Activated naive CD8-positive, alpha-beta T cell treated with anti-CD3 and anti-CD28 coated beads, Interleukin-2, amount 10 ng/mL, durations not matched to agents 7 days and 5 days (primary cell): Measurements from ENCODE around the gene MTF2. TPM values are rescaled to one million over a fixed set of nuclear protein-coding genes. Genes with fewer than 3 reads are reported as not detected.
A peak's percentile ranks its signal among the peaks of the same experiment; 100 is the strongest.
"Not testable (repeated sequence)": the region's sequence is repeated elsewhere in the genome, so short reads cannot be mapped to it uniquely, and the experiment has no call there.

Source experiments
- ATAC-seq: fragments of 150-1000 bp; cut with Tn5 transposase; one replicate; pipeline ENCODE4 v1.10.0; 2021; ENCODE audit warnings: low read depth, moderate library complexity
- POLR2A ChIA-PET: fragments of 350-600 bp; sonication (Branson Sonifier 250); formaldehyde crosslinking; loops from one replicate; lab custom pipeline; 2021; ENCODE audit warnings: antibody characterized with exemption; lab: Charles Lee
- DNase-seq: peaks from one replicate; pipeline ENCODE4 v3.0.0; 2021
- H3K27ac Mint-ChIP-seq: one replicate; pipeline ENCODE4 v1.8.0; 2022; ENCODE audit warnings: mild to moderate bottlenecking, mixed read lengths
- H3K27me3 Mint-ChIP-seq: one replicate; pipeline ENCODE4 v1.8.0; 2022; ENCODE audit warnings: mild to moderate bottlenecking, moderate library complexity, mixed read lengths
- H3K36me3 Mint-ChIP-seq: one replicate; pipeline ENCODE4 v1.8.0; 2021; ENCODE audit warnings: mild to moderate bottlenecking, mixed read lengths
- H3K4me1 Mint-ChIP-seq: one replicate; pipeline ENCODE4 v1.8.0; 2021; ENCODE audit warnings: mixed read lengths
- H3K4me3 Mint-ChIP-seq: one replicate; pipeline ENCODE4 v1.8.0; 2022; ENCODE audit warnings: mild to moderate bottlenecking, moderate library complexity, mixed read lengths
- H3K9me3 Mint-ChIP-seq: one replicate; pipeline ENCODE4 v1.8.0; 2021; ENCODE audit warnings: mixed read lengths
- total RNA-seq, 2 experiments: library from RNA; stranded (reverse); gene quantifications; one replicate each; pipeline ENCODE4 v1.2.3, GENCODE V29; 2021

Gene MTF2
- total RNA-seq = 10 to 100 TPM; 61.6 to 66.8 TPM

- peak; percentile 92 for ATAC-seq
- peak; percentile 94 for DNase-seq
- H3K27ac Mint-ChIP-seq = peak within 1 kb of the TSS; percentile 97
- peaks cover 19% of the 10 kb centered on the region for H3K36me3 Mint-ChIP-seq
- H3K4me3 Mint-ChIP-seq = peak within 1 kb of the TSS; percentile 99
- H3K4me1 Mint-ChIP-seq = peaks cover 28% of the 10 kb centered on the region
- H3K9me3 Mint-ChIP-seq = peaks cover 2% of the 10 kb centered on the region
- no peaks in the 10 kb centered on the region for H3K27me3 Mint-ChIP-seq
- POLR2A ChIA-PET = interaction anchor here (0.6 to 4.2 kb wide), 23 partner anchors 12 to 267 kb away, joined by 3 to 29 read pairs (median 5); partner anchors contain the start of genes CCDC18, DR1, RPL5 and TMED5
Measured at GRCh38 chr1:93078986-93079654, at the start of gene MTF2. Gene MTF2 (plus strand): TSS chr1:93079283. CDS start chr1:93079527, 244 bp downstream.

GRCh38 chr1:93029317-93029716 is 49.8 kb upstream of the MTF2 start:
- POLR2A ChIA-PET = interaction anchor here (1.0 kb wide), 1 partner anchor 10 kb away, joined by 5 read pairs; no protein-coding TSS in a partner anchor
- Mint-ChIP-seq H3K4me1 (peaks cover 27% of the 10 kb centered on the region), H3K36me3 (no peaks in the 10 kb centered on the region), H3K4me3 (peak overlapping the region; percentile 70), H3K27me3 (peaks cover 10% of the 10 kb centered on the region), H3K27ac (peak overlapping the region; percentile 79), H3K9me3 (no peaks in the 10 kb centered on the region)
- ATAC-seq (peak; percentile 90), DNase-seq (no peak)

GRCh38 chr1:93030191-93030590 is 48.9 kb upstream of the MTF2 start:
- H3K36me3 Mint-ChIP-seq, POLR2A ChIA-PET, H3K9me3 Mint-ChIP-seq, ATAC-seq, H3K27ac Mint-ChIP-seq, H3K27me3 Mint-ChIP-seq, H3K4me3 Mint-ChIP-seq, DNase-seq: not testable (repeated sequence)
- peaks cover 26% of the 10 kb centered on the region for H3K4me1 Mint-ChIP-seq

- ATAC-seq (no peak), DNase-seq (no peak)
- H3K4me1 Mint-ChIP-seq = peaks cover 26% of the 10 kb centered on the region
- H3K27me3 Mint-ChIP-seq = peaks cover 6% of the 10 kb centered on the region
- H3K9me3 Mint-ChIP-seq = no peaks in the 10 kb centered on the region
- no peaks in the 10 kb centered on the region for H3K36me3 Mint-ChIP-seq
- H3K4me3 Mint-ChIP-seq = no peak overlapping the region
- H3K27ac Mint-ChIP-seq = no peak overlapping the region
- POLR2A ChIA-PET = no interaction called here
Measured at GRCh38 chr1:93031711-93032110, 47.4 kb upstream of the MTF2 start.

- Mint-ChIP-seq H3K4me3 (no peak overlapping the region), H3K36me3 (no peaks in the 10 kb centered on the region), H3K27me3 (peaks cover 6% of the 10 kb centered on the region), H3K27ac (peak overlapping the region; percentile 64), H3K4me1 (peaks cover 28% of the 10 kb centered on the region), H3K9me3 (no peaks in the 10 kb centered on the region)
- no peak for DNase-seq
- POLR2A ChIA-PET = interaction anchor here (0.9 to 2.0 kb wide), 2 partner anchors 10 to 17 kb away, joined by 3 to 7 read pairs; no protein-coding TSS in a partner anchor
- ATAC-seq = no peak
Measured at GRCh38 chr1:93033029-93033428, 46.1 kb upstream of the MTF2 start.

GRCh38 chr1:93033785-93034184 is 45.3 kb upstream of the MTF2 start:
- Mint-ChIP-seq H3K9me3 (no peaks in the 10 kb centered on the region), H3K27me3 (no peaks in the 10 kb centered on the region), H3K4me1 (peaks cover 32% of the 10 kb centered on the region), H3K27ac (peak overlapping the region; percentile 21), H3K4me3 (peak overlapping the region; percentile 45), H3K36me3 (no peaks in the 10 kb centered on the region)
- DNase-seq (no peak), ATAC-seq (no peak)
- POLR2A ChIA-PET = interaction anchor here (0.7 to 2.0 kb wide), 5 partner anchors 9 to 72 kb away, joined by 3 to 7 read pairs (median 3); partner anchors contain the start of genes DIPK1A and MTF2

- POLR2A ChIA-PET = interaction anchor here (0.8 to 2.0 kb wide), 3 partner anchors 8 to 45 kb away, joined by 3 to 7 read pairs (median 3); partner anchors contain the start of gene MTF2
- H3K27me3 Mint-ChIP-seq = no peaks in the 10 kb centered on the region
- H3K27ac Mint-ChIP-seq = no peak overlapping the region
- ATAC-seq (no peak), DNase-seq (no peak)
- peaks cover 31% of the 10 kb centered on the region for H3K4me1 Mint-ChIP-seq
- no peaks in the 10 kb centered on the region for H3K36me3 Mint-ChIP-seq
- H3K9me3 Mint-ChIP-seq = no peaks in the 10 kb centered on the region
- H3K4me3 Mint-ChIP-seq = no peak overlapping the region
Measured at GRCh38 chr1:93034397-93034796, 44.7 kb upstream of the MTF2 start.

GRCh38 chr1:93036672-93037071 is 42.4 kb upstream of the MTF2 start:
- ATAC-seq (no peak), DNase-seq (no peak)
- POLR2A ChIA-PET = no interaction called here
- Mint-ChIP-seq H3K27ac (no peak overlapping the region), H3K36me3 (no peaks in the 10 kb centered on the region), H3K4me1 (peaks cover 25% of the 10 kb centered on the region), H3K27me3 (no peaks in the 10 kb centered on the region), H3K9me3 (no peaks in the 10 kb centered on the region), H3K4me3 (no peak overlapping the region)

- ATAC-seq (peak; percentile 98), DNase-seq (peak; percentile 36)
- POLR2A ChIA-PET = interaction anchor here (0.6 to 2.2 kb wide), 9 partner anchors 9 to 868 kb away, joined by 3 to 26 read pairs (median 5); partner anchors contain the start of genes DIPK1A, DR1 and MTF2
- no peaks in the 10 kb centered on the region for H3K9me3 Mint-ChIP-seq
- peak overlapping the region; percentile 95 for H3K27ac Mint-ChIP-seq
- no peaks in the 10 kb centered on the region for H3K27me3 Mint-ChIP-seq
- peaks cover 22% of the 10 kb centered on the region for H3K4me1 Mint-ChIP-seq
- H3K4me3 Mint-ChIP-seq = peak overlapping the region; percentile 86
- no peaks in the 10 kb centered on the region for H3K36me3 Mint-ChIP-seq
Measured at GRCh38 chr1:93042187-93043056, 36.7 kb upstream of the MTF2 start.

GRCh38 chr1:93043057-93043557 is 36.0 kb upstream of the MTF2 start:
- Mint-ChIP-seq H3K4me3 (peak overlapping the region; percentile 86), H3K27ac (peak overlapping the region; percentile 95), H3K27me3 (no peaks in the 10 kb centered on the region), H3K9me3 (no peaks in the 10 kb centered on the region), H3K36me3 (no peaks in the 10 kb centered on the region), H3K4me1 (peaks cover 19% of the 10 kb centered on the region)
- no peak for DNase-seq
- POLR2A ChIA-PET = interaction anchor here (0.8 to 2.2 kb wide), 5 partner anchors 8 to 506 kb away, joined by 3 to 26 read pairs (median 7); partner anchors contain the start of genes DIPK1A and MTF2
- ATAC-seq = no peak

GRCh38 chr1:93047618-93048017 is 31.5 kb upstream of the MTF2 start:
- Mint-ChIP-seq H3K4me3 (no peak overlapping the region), H3K4me1 (peaks cover 3% of the 10 kb centered on the region), H3K36me3 (no peaks in the 10 kb centered on the region), H3K9me3 (no peaks in the 10 kb centered on the region), H3K27ac (no peak overlapping the region), H3K27me3 (no peaks in the 10 kb centered on the region)
- POLR2A ChIA-PET = no interaction called here
- DNase-seq (no peak), ATAC-seq (no peak)

GRCh38 chr1:93051961-93052360 is 27.1 kb upstream of the MTF2 start:
- no peaks in the 10 kb centered on the region for H3K36me3 Mint-ChIP-seq
- H3K27ac Mint-ChIP-seq = no peak overlapping the region
- POLR2A ChIA-PET = no interaction called here
- peaks cover 7% of the 10 kb centered on the region for H3K27me3 Mint-ChIP-seq
- DNase-seq (no peak), ATAC-seq (no peak)
- no peak overlapping the region for H3K4me3 Mint-ChIP-seq
- H3K9me3 Mint-ChIP-seq = peaks cover 3% of the 10 kb centered on the region
- no peaks in the 10 kb centered on the region for H3K4me1 Mint-ChIP-seq

- POLR2A ChIA-PET = no interaction called here
Measured at GRCh38 chr1:93056214-93056613, 22.9 kb upstream of the MTF2 start.

More at GRCh38 chr1:93056214-93056613, 22.9 kb upstream of the MTF2 start:
- H3K36me3 Mint-ChIP-seq = no peaks in the 10 kb centered on the region
- H3K4me1 Mint-ChIP-seq = no peaks in the 10 kb centered on the region
- no peak overlapping the region for H3K4me3 Mint-ChIP-seq
- no peak overlapping the region for H3K27ac Mint-ChIP-seq
- H3K9me3 Mint-ChIP-seq = peaks cover 3% of the 10 kb centered on the region
- DNase-seq = no peak
- H3K27me3 Mint-ChIP-seq = peaks cover 16% of the 10 kb centered on the region
- ATAC-seq = no peak
